ENCODE data around the gene FHOD3. TPM values are rescaled to one million over a fixed set of nuclear protein-coding genes. Genes with fewer than 3 reads are reported as not detected.

Gene FHOD3
- total and polyA plus RNA-seq, 2 experiments from 2014 or later: 2.7 to 8.7 TPM

DNA sequence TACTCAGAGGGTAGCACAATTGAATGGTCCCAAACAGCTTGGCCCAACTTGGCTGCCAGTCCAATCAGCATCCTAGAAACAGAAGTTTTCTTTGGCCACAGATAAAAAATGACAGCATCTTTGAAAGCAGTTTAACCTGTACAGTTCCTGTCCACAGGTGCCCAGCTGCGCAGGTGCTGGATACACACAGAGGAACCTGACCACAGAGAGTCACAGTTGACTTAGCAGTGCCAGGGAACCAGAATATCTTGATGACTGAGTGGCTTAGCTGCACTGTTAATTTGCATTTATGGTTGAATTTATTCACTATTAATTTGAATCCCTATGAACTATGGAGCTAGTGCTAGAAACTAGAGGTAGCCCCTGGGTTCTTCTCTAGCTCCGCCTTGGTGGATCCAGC is 437.6 kb downstream of the FHOD3 start:
- no peaks in the 10 kb centered on the region for H3F3A ChIP-seq (replicated peaks; ENCODE audit: low read depth)
- H3K36me3 ChIP-seq (ENCODE audit: insufficient read depth): peaks cover 4% of the 10 kb centered on the region; the same call in 1 of the 2 replicates
- peaks cover 6% of the 10 kb centered on the region for H3K27me3 Mint-ChIP-seq (ENCODE audit: insufficient read depth, low read depth, poor library complexity)
- H3K36me3 Mint-ChIP-seq (ENCODE audit: low read depth): peaks cover 38% of the 10 kb centered on the region
- no peak overlapping the region for H3K27ac Mint-ChIP-seq
- ATAC-seq (no peak), DNase-seq (ENCODE audit: low spot score) (no peak)
- no peak overlapping the region for H3K4me3 ChIP-seq
- no peaks in the 10 kb centered on the region for H4K20me1 ChIP-seq (replicated peaks; ENCODE audit: insufficient read depth)
- H2AFZ ChIP-seq: no peak overlapping the region
- no peak overlapping the region for H3K4me2 ChIP-seq
- peaks cover 7% of the 10 kb centered on the region; the same call in 1 of the 2 replicates for H3K9me2 ChIP-seq (ENCODE audit: insufficient read depth)
- H3K4me3 Mint-ChIP-seq: no peak overlapping the region
- no peak overlapping the region for H3K27ac ChIP-seq (ENCODE audit: low read depth)
- H3K4me1 ChIP-seq (ENCODE audit: insufficient read depth): no peaks in the 10 kb centered on the region
- peaks cover 25% of the 10 kb centered on the region for H3K9me3 Mint-ChIP-seq
- H3K27me3 ChIP-seq (ENCODE audit: insufficient read depth): no peaks in the 10 kb centered on the region
- H3K79me2 ChIP-seq (replicated peaks; ENCODE audit: insufficient read depth): no peaks in the 10 kb centered on the region
- H3K4me1 Mint-ChIP-seq: peaks cover 3% of the 10 kb centered on the region; the same call in 1 of the 3 replicates
- TF ChIP-seq ZNF114 (CRISPR knock-in tag; IDR thresholded peaks at IDR 0.05) (no peak), ZNF331 (CRISPR knock-in tag; IDR thresholded peaks at IDR 0.05; ENCODE audit: low read depth) (no peak), NANOG (IDR thresholded peaks at IDR 0.05; ENCODE audit: borderline replicate concordance) (no peak), CREB1 (CRISPR knock-in tag; IDR thresholded peaks at IDR 0.05; ENCODE audit: low read depth) (no peak), EZH2phosphoT487 (IDR thresholded peaks at IDR 0.05; ENCODE audit: unreplicated experiment) (no peak), JUNB (IDR thresholded peaks at IDR 0.05; ENCODE audit: unreplicated experiment) (no peak), POLR2AphosphoS5 (IDR thresholded peaks at IDR 0.05; ENCODE audit: low read depth) (no peak), STAT1 (IDR thresholded peaks at IDR 0.05; ENCODE audit: unreplicated experiment) (no peak), EZH2 (IDR thresholded peaks at IDR 0.05; ENCODE audit: low read depth, unreplicated experiment) (no peak)
- TF ChIP-seq, protein P1, sequence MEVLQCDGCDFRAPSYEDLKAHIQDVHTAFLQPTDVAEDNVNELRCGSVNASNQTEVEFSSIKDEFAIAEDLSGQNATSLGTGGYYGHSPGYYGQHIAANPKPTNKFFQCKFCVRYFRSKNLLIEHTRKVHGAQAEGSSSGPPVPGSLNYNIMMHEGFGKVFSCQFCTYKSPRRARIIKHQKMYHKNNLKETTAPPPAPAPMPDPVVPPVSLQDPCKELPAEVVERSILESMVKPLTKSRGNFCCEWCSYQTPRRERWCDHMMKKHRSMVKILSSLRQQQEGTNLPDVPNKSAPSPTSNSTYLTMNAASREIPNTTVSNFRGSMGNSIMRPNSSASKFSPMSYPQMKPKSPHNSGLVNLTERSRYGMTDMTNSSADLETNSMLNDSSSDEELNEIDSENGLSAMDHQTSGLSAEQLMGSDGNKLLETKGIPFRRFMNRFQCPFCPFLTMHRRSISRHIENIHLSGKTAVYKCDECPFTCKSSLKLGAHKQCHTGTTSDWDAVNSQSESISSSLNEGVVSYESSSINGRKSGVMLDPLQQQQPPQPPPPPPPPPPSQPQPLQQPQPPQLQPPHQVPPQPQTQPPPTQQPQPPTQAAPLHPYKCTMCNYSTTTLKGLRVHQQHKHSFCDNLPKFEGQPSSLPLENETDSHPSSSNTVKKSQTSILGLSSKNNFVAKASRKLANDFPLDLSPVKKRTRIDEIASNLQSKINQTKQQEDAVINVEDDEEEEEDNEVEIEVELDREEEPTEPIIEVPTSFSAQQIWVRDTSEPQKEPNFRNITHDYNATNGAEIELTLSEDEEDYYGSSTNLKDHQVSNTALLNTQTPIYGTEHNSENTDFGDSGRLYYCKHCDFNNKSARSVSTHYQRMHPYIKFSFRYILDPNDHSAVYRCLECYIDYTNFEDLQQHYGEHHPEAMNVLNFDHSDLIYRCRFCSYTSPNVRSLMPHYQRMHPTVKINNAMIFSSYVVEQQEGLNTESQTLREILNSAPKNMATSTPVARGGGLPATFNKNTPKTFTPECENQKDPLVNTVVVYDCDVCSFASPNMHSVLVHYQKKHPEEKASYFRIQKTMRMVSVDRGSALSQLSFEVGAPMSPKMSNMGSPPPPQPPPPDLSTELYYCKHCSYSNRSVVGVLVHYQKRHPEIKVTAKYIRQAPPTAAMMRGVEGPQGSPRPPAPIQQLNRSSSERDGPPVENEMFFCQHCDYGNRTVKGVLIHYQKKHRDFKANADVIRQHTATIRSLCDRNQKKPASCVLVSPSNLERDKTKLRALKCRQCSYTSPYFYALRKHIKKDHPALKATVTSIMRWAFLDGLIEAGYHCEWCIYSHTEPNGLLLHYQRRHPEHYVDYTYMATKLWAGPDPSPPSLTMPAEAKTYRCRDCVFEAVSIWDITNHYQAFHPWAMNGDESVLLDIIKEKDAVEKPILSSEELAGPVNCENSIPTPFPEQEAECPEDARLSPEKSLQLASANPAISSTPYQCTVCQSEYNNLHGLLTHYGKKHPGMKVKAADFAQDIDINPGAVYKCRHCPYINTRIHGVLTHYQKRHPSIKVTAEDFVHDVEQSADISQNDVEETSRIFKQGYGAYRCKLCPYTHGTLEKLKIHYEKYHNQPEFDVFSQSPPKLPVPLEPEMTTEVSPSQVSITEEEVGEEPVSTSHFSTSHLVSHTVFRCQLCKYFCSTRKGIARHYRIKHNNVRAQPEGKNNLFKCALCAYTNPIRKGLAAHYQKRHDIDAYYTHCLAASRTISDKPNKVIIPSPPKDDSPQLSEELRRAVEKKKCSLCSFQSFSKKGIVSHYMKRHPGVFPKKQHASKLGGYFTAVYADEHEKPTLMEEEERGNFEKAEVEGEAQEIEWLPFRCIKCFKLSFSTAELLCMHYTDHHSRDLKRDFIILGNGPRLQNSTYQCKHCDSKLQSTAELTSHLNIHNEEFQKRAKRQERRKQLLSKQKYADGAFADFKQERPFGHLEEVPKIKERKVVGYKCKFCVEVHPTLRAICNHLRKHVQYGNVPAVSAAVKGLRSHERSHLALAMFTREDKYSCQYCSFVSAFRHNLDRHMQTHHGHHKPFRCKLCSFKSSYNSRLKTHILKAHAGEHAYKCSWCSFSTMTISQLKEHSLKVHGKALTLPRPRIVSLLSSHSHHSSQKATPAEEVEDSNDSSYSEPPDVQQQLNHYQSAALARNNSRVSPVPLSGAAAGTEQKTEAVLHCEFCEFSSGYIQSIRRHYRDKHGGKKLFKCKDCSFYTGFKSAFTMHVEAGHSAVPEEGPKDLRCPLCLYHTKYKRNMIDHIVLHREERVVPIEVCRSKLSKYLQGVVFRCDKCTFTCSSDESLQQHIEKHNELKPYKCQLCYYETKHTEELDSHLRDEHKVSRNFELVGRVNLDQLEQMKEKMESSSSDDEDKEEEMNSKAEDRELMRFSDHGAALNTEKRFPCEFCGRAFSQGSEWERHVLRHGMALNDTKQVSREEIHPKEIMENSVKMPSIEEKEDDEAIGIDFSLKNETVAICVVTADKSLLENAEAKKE (CRISPR knock-in tag; IDR thresholded peaks at IDR 0.05): no peak
- TF ChIP-seq, protein P2, sequence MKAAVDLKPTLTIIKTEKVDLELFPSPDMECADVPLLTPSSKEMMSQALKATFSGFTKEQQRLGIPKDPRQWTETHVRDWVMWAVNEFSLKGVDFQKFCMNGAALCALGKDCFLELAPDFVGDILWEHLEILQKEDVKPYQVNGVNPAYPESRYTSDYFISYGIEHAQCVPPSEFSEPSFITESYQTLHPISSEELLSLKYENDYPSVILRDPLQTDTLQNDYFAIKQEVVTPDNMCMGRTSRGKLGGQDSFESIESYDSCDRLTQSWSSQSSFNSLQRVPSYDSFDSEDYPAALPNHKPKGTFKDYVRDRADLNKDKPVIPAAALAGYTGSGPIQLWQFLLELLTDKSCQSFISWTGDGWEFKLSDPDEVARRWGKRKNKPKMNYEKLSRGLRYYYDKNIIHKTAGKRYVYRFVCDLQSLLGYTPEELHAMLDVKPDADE (IDR thresholded peaks at IDR 0.05): no peak
- TF ChIP-seq, protein P3, sequence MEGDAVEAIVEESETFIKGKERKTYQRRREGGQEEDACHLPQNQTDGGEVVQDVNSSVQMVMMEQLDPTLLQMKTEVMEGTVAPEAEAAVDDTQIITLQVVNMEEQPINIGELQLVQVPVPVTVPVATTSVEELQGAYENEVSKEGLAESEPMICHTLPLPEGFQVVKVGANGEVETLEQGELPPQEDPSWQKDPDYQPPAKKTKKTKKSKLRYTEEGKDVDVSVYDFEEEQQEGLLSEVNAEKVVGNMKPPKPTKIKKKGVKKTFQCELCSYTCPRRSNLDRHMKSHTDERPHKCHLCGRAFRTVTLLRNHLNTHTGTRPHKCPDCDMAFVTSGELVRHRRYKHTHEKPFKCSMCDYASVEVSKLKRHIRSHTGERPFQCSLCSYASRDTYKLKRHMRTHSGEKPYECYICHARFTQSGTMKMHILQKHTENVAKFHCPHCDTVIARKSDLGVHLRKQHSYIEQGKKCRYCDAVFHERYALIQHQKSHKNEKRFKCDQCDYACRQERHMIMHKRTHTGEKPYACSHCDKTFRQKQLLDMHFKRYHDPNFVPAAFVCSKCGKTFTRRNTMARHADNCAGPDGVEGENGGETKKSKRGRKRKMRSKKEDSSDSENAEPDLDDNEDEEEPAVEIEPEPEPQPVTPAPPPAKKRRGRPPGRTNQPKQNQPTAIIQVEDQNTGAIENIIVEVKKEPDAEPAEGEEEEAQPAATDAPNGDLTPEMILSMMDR (conservative IDR thresholded peaks at IDR 0.05; ENCODE audit: low read depth in 2 of 2): no peak
- TF ChIP-seq, protein P4, sequence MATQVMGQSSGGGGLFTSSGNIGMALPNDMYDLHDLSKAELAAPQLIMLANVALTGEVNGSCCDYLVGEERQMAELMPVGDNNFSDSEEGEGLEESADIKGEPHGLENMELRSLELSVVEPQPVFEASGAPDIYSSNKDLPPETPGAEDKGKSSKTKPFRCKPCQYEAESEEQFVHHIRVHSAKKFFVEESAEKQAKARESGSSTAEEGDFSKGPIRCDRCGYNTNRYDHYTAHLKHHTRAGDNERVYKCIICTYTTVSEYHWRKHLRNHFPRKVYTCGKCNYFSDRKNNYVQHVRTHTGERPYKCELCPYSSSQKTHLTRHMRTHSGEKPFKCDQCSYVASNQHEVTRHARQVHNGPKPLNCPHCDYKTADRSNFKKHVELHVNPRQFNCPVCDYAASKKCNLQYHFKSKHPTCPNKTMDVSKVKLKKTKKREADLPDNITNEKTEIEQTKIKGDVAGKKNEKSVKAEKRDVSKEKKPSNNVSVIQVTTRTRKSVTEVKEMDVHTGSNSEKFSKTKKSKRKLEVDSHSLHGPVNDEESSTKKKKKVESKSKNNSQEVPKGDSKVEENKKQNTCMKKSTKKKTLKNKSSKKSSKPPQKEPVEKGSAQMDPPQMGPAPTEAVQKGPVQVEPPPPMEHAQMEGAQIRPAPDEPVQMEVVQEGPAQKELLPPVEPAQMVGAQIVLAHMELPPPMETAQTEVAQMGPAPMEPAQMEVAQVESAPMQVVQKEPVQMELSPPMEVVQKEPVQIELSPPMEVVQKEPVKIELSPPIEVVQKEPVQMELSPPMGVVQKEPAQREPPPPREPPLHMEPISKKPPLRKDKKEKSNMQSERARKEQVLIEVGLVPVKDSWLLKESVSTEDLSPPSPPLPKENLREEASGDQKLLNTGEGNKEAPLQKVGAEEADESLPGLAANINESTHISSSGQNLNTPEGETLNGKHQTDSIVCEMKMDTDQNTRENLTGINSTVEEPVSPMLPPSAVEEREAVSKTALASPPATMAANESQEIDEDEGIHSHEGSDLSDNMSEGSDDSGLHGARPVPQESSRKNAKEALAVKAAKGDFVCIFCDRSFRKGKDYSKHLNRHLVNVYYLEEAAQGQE (IDR thresholded peaks at IDR 0.05; ENCODE audit: unreplicated experiment): no peak
